Measurements from ENCODE around the gene CCT5.

- no peak for TF ChIP-seq KAT2A (conservative IDR thresholded peaks at IDR 0.05; ENCODE audit: control insufficient read depth, low read depth, low read length)
- no peak for TF ChIP-seq CTCF (IDR thresholded peaks at IDR 0.05 in 2 of 3, conservative IDR thresholded peaks at IDR 0.05 in 1 of 3; ENCODE audit: control insufficient read depth in 2 of 3, extremely low read depth in 1 of 3, insufficient read depth in 1 of 3, low read depth in 3 of 3, low read length in 3 of 3)
Observed at GRCh38 chr5:10209004-10209403, 41.1 kb upstream of the CCT5 start.

All from GM12878 (cell line).